Renal cortex interstitium (tissue), 11 donors: Measurements from ENCODE around the gene ABCG2. TPM values are rescaled to one million over a fixed set of nuclear protein-coding genes. Genes with fewer than 3 reads are reported as not detected.
A peak's percentile ranks its signal among the peaks of the same experiment; 100 is the strongest.

Source experiments
- DNase-seq, 11 donors: peaks; one replicate each; pipeline ENCODE4 v3.0.0-alpha.2; 2013; ENCODE audit warnings: low read depth in 9 of 11, low spot score in 4 of 11; ENCODE audit errors: extremely low read depth in 1 of 11
- polyA plus RNA-seq, 3 donors: library from polyadenylated mRNA; unstranded; fragments of 120-200 nt; gene quantifications; one replicate each; pipeline ENCODE4 v1.2.1, GENCODE V29; 2013; ENCODE audit not compliant: insufficient read length in 3 of 3

ABCG2 gene
- polyA plus RNA-seq, 3 donors: 6.5 to 6.8 (median 6.8) TPM

DNA sequence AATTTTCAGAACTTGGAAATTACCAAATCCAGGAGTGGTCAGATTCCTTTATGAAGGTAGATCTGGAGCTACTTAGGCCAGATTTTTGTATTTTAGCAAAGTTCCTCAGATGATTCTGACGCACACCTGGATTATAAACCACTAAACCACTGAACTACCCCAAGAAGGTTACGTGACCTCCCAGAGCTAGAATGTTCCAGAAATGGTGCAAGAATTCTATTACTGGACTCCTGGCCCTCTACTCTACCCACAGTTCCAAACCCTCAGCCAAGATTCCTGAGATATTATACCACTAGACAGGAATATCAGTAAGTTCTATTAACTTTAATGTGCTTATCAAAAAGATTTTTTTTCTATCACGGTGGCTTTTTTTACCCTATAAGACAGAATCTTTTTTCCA is 67.1 kb downstream of the ABCG2 start:
- no peak for DNase-seq

DNA sequence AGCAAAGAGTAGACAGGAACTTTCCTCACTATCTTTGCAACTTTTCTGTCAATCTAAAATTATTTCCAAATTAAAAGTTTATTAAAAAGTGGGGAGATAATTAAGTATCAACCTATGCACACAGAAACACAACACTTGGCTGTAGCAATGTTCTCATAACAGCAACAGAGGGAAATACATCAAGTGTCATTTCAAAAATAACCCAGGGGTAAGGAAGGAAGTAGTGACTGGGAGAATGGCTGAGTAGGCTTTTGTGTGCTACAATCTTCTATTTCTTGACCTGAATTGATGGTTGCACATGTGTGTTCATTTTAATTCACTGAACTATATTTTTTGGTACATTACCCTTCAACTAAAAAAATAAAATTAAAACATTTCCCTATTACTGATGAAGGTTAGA is 67.5 kb downstream of the ABCG2 start:
- DNase-seq: no peak

- no peak for DNase-seq
These were observed 71.4 kb downstream of the ABCG2 start for GRCh38 chr4:88087004-88087403.

GRCh38 chr4:88080626-88081025 is 77.8 kb downstream of the ABCG2 start:
- DNase-seq: no peak

DNA sequence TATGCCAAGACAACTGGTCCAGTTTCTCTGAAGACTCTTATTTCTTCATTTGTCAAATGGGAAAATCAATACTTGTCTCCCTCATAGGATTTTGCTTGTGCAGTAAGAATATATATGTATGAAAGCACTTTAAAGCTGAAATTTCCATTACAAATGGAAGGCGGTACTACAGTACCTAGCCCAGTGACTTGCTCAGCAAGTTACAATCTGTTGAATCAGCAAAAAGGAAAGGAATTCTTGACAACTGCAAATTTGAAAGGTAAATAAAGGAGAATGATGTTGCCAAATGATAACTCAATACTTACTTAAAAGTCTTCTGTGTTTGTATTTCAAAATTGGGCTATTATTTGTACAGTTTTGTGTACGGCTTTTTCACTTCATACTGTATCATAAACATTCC is 79.9 kb downstream of the ABCG2 start:
- no peak for DNase-seq

- DNase-seq: no peak
These were observed 80.4 kb downstream of the ABCG2 start for GRCh38 chr4:88077911-88078524.

DNA sequence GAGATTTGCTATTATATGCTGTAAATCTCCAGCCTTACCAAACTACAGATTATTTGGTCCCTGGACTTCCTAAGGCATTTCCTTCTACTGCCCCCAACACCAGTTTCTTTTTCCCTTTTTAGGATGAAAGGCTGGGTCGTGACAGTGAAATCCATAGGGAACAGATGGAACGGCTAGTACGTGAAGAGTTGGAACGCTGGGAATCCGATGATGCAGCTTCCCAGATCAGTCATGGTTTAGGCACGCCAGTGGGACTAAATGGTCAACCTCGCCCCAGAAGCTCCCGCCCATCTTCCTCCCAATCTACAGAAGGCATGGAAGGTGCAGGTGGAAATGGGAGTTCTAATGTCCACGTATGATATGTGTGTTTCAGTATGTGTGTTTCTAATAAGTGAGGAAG is 83.1 kb downstream of the ABCG2 start:
- no peak for DNase-seq

DNA sequence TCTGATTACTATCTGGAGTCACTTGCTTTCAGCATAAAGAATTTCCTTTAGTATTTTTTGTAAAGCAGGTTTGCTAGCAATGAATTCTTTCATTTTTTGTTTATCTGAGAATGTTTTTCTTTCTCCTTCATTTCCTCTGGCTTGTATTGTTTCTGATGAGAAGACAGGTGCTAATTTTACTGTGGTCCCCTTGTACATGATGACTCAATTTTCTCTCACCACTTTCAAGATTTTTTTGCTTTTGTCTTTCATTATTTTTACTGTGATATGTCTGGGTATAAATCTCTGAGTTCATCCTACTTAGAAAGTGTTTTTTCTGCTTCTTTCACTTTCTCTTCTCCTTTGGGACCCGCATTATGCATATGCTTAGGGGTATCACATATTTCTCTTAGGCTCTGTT is 88.4 kb downstream of the ABCG2 start:
- no peak for DNase-seq

GRCh38 chr4:88064410-88064809 is 94.0 kb downstream of the ABCG2 start:
- DNase-seq: no peak

DNA sequence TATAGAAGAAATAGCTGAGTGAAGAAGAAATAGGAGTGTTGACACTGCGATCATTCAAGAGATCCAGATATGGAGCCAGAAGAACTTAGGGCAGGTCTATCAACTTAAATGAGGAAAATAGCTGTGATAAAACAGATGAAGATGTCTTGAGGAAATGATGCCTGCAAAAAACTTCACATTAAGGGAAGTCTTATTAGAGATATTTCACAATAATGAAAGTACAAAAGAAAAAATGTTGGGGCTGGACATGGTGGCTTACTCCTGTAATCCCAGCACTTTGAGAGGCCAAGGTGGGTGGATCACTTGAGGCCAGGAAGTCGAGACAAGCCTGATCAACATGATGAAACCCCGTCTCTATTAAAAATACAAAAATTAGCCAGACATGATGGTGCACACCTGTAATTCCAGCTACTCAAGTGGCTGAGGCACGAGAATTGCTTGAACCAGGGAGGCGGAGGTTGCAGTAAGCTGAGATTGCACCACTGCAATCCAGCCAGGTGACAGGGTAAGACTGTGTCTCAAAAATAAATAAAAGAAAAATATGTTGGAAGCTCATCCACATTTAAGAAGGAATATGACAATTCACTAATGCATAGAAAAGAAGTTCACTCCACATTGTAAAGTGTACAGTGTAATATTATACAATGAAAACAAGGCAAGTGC is 94.7 kb downstream of the ABCG2 start:
- DNase-seq: no peak

GRCh38 chr4:88062843-88063242 is 95.6 kb downstream of the ABCG2 start:
- DNase-seq: peak in 1 of 11 donors; percentile 9

DNA sequence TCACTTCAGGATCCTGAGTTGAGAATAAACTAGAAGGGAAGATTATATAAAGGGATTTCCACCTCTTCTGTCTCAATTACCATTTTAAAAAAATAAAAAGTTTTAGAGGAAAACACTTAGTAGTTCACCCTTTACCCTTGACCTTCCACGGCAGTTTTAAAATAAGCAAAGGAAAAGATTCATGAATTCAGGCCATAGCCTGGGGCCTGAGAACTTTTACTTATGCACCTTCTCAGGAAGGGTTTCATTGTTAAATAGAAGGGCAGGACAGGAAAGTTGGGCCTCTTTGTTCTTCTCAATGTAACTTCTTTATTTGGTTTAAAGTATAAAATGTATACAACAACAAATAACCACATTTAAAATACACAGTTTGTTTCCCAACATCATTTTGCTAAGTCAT is 96.1 kb downstream of the ABCG2 start:
- DNase-seq: no peak

- no peak for DNase-seq
These were observed 98.0 kb downstream of the ABCG2 start for GRCh38 chr4:88060431-88060830.

GRCh38 chr4:88059766-88060165 is 98.7 kb downstream of the ABCG2 start:
- DNase-seq: no peak

- no peak for DNase-seq
These were observed 100.1 kb downstream of the ABCG2 start for GRCh38 chr4:88058295-88058694.

DNA sequence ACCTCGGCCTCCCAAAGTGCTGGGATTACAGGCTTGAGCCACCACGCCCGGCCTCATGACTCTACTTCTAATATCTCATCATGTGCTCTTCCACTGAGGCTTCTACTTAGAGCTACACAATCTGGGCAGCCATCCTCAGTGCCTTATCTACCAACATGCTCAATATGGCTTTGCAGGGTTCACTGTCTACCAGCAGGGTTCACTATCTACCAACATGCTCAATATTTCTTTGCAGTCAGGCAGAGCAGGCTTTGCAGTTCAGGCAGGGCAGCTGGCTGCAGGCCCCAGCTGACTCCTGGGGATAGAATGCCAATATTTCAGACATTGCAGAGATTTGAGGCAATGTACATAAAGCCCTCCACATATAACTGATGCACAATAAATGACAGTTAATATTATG is 103.5 kb downstream of the ABCG2 start:
- DNase-seq: peak in 5 of 11 donors; percentile 2 to 19 (median 8)

DNA sequence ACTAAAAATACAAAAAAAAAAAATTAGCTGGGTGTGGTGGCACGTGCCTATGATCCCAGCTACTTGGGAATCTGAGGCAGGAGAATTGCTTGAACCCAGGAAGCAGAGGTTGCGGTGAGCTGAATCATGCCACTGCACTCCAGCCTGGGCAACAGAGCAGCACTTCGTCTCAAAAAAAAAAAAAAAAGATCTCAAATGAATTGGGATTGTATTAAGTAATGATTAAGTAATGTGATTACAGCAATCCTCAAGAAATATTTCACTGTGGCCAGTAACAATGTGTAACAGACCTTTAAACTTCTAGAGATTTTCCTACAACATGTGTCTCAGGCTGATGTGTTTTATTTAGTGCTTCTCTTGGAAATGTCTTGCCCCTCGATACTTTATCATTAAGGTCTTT is 104.2 kb downstream of the ABCG2 start:
- no peak for DNase-seq

GRCh38 chr4:88045021-88045420 is 113.4 kb downstream of the ABCG2 start:
- DNase-seq: no peak

GRCh38 chr4:88043586-88044340 is 114.7 kb downstream of the ABCG2 start:
- no peak for DNase-seq

DNA sequence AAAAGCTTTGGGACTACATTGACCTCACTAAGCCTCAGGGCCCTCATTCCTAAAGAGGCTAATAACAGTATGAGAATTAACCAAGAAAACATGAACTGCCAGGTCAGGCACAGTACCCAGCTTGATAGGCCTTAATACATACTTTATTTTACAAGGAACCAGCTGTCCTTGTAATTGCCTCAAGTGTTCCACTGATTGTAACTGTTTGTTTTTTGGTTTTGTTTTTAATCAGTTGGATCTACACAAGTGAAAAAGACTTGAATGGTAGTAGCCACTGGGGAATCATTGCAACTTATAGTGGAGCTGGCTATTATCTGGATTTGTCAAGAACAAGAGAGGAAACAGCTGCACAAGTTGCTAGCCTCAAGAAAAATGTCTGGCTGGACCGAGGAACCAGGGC is 115.4 kb downstream of the ABCG2 start:
- DNase-seq: no peak
